Body of pancreas (tissue), 4 donors: ENCODE results near the gene ANKDD1B. TPM values are rescaled to one million over a fixed set of nuclear protein-coding genes. Genes with fewer than 3 reads are reported as not detected.
"Not testable (repeated sequence)": the region's sequence is repeated elsewhere in the genome, so short reads cannot be mapped to it uniquely, and the experiment has no call there.

Experiments
- ATAC-seq: fragments of 150-250 bp; one replicate; pipeline ENCODE4 v1.9.1; 2016
- DNase-seq, 4 donors: peaks; one replicate each; pipeline ENCODE4 v3.0.0-alpha.2; 2019
- H3K27ac ChIP-seq, 4 donors: fragments of 200-600 bp; sonication (generic); 1 replicate in 3 of 4; 2 replicates in 1 of 4; pipeline versions ENCODE4 v1.5.1 to v1.6.1; 2016 to 2019; ENCODE audit warnings: mild to moderate bottlenecking in 1 of 4, mixed read lengths in 1 of 4, moderate library complexity in 1 of 4
- H3K27me3 ChIP-seq, 2 donors: fragments of 200-600 bp; sonication (generic); one replicate each; pipeline ENCODE4 v1.6.0; 2016; ENCODE audit warnings: mild to moderate bottlenecking in 1 of 2
- H3K36me3 ChIP-seq, 2 donors: fragments of 200-600 bp; sonication (generic); replicated peaks in 1 of 2; 2 replicates each; pipeline ENCODE4 v1.5.1; 2016; ENCODE audit warnings: low read depth in 2 of 2; ENCODE audit not compliant: insufficient read depth in 1 of 2
- H3K4me1 ChIP-seq: fragments of 200-600 bp; sonication (generic); one replicate; pipeline ENCODE4 v1.6.0; 2016
- H3K4me3 ChIP-seq, 2 donors: fragments of 200-600 bp; sonication (generic); 1 replicate in 1 of 2; 2 replicates in 1 of 2; pipeline ENCODE4 v1.5.1; 2016 to 2019
- H3K9me3 ChIP-seq, 3 donors: fragments of 200-600 bp; sonication (generic); 1 replicate in 2 of 3; 2 replicates in 1 of 3; pipeline ENCODE4 v1.5.1; 2016
- POLR2A ChIP-seq, 3 donors: fragments of 450-650 bp; IDR thresholded peaks; one replicate each; pipeline ENCODE4 v1.6.1; 2016; ENCODE audit warnings: antibody characterized with exemption in 3 of 3, mild to moderate bottlenecking in 2 of 3
- WGBS, 2 donors: methylation state at CpG; one replicate each; pipeline ENCODE4 v1.1.5; 2017; 5-methylcytosine and 5-hydroxymethylcytosine counted together
- intact Hi-C: fragments of 100-400 bp; cut with DNase I; formaldehyde crosslinking; loops from one replicate; pipeline ENCODE4 v1.15.1; 2023
- total RNA-seq, 2 donors: library from RNA; depleted of rRNA; stranded (reverse); fragments of >200 nt; gene quantifications; one replicate each; pipeline ENCODE4 v1.1.0, GENCODE V29; 2016
- TF ChIP-seq, protein P1 (sequence below), 7 experiments: fragments of 450-650 bp in 4 of 7; fragments of 200-600 bp in 3 of 7; sonication (generic) in 3 of 7; IDR thresholded peaks; one replicate each; pipeline ENCODE4 v1.5.1; 2016 to 2019; ENCODE audit warnings: antibody characterized with exemption in 7 of 7

The ANKDD1B gene
- total RNA-seq, 2 donors from 2014 or later, result 0.52 TPM; not detected in 1

DNA sequence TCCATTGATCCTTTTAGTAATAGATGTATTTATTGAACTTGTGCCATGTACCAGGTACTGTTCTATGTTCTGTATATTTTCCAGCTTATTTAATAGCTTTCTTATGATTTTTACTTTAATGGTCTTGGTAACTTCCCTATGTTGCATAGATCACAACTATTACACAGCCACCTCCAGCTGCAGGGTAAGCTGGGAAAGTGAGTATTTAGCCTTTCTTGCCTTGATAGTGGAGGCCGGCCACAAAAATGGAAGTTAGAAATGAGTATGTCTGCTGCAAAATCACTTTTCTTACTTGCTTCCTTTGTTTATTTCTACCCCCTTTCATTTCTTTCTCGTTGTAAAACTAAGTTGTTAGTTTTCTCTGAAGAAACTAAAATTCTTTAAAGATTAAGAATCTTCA is 43.1 kb upstream of the ANKDD1B start:
- H3K4me3 ChIP-seq, result no peak overlapping the region
- TF ChIP-seq, protein P1, sequence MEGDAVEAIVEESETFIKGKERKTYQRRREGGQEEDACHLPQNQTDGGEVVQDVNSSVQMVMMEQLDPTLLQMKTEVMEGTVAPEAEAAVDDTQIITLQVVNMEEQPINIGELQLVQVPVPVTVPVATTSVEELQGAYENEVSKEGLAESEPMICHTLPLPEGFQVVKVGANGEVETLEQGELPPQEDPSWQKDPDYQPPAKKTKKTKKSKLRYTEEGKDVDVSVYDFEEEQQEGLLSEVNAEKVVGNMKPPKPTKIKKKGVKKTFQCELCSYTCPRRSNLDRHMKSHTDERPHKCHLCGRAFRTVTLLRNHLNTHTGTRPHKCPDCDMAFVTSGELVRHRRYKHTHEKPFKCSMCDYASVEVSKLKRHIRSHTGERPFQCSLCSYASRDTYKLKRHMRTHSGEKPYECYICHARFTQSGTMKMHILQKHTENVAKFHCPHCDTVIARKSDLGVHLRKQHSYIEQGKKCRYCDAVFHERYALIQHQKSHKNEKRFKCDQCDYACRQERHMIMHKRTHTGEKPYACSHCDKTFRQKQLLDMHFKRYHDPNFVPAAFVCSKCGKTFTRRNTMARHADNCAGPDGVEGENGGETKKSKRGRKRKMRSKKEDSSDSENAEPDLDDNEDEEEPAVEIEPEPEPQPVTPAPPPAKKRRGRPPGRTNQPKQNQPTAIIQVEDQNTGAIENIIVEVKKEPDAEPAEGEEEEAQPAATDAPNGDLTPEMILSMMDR (IDR thresholded peaks at IDR 0.05), result no peak
- no peak for TF ChIP-seq POLR2A (IDR thresholded peaks at IDR 0.05)
- peaks cover 19% of the 10 kb centered on the region for H3K4me1 ChIP-seq
- H3K36me3 ChIP-seq, result no peaks in the 10 kb centered on the region
- H3K9me3 ChIP-seq, result no peaks in the 10 kb centered on the region
- intact Hi-C loops, result no loop called here
- H3K27ac ChIP-seq, result no peak overlapping the region
- ATAC-seq (no peak), DNase-seq (no peak)
- WGBS, 2 donors, result 85 to 92% methylated on average over 2 of the region's 2 CpGs
- H3K27me3 ChIP-seq, result no peaks in the 10 kb centered on the region

DNA sequence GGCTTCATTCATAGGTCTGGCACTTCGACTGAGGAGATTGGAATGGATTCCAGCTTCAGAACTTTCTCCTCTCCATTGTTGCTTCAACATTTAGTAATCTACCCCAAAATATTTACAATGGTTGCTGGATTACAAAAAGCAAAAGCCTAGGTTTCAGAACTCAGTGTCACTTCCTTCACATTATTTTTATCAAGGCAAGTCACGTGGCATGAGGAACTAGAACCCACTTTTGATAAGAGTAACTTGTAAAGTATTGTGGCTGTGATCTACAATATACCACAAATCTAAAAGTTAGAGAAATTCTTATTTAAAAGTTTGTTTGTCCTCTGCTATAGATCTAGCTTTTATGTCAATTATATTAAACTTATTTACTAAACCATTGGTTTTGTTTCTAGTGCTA is 39.7 kb upstream of the ANKDD1B start:
- Histone ChIP-seq H3K9me3 (no peaks in the 10 kb centered on the region), H3K4me1 (peaks cover 16% of the 10 kb centered on the region), H3K4me3 (no peak overlapping the region), H3K27ac (no peak overlapping the region), H3K36me3 (no peaks in the 10 kb centered on the region), H3K27me3 (no peaks in the 10 kb centered on the region)
- intact Hi-C loops, result no loop called here
- ATAC-seq, result no peak
- TF ChIP-seq, protein P1 (IDR thresholded peaks at IDR 0.05), result no peak
- no peak for TF ChIP-seq POLR2A (IDR thresholded peaks at IDR 0.05)
- 67 to 82% methylated on average over 2 of the region's 2 CpGs for WGBS, 2 donors
- DNase-seq, result no peak

DNA sequence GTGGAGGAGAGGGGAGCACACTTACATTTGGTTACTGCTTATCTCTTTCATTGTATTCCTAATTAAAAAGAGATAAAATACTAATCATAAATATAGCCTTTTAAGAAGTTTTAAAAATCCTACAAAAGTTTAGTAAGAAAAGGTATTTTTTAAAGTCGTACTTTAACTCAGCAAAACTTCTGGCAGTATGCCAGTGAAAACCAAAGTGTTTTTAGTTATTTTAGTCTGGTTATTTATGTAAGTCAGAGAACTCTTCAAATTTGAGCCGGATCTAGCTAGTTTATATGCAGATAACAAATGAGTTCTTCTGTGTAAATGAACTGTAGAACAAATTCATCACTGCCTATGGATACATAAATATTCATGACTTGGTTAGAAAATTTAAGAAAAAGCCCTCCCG is 36.5 kb upstream of the ANKDD1B start:
- Histone ChIP-seq H3K27ac (no peak overlapping the region), H3K9me3 (no peaks in the 10 kb centered on the region), H3K27me3 (no peaks in the 10 kb centered on the region), H3K4me1 (no peaks in the 10 kb centered on the region), H3K36me3 (peaks cover 0 to 3% of the 10 kb centered on the region in 2 donors), H3K4me3 (no peak overlapping the region)
- DNase-seq (no peak), ATAC-seq (no peak)
- intact Hi-C loops, result no loop called here
- no peak for TF ChIP-seq POLR2A (IDR thresholded peaks at IDR 0.05)
- TF ChIP-seq, protein P1 (IDR thresholded peaks at IDR 0.05), result no peak
- WGBS, 2 donors, result 66 to 69% methylated on average over 3 of the region's 3 CpGs

DNA sequence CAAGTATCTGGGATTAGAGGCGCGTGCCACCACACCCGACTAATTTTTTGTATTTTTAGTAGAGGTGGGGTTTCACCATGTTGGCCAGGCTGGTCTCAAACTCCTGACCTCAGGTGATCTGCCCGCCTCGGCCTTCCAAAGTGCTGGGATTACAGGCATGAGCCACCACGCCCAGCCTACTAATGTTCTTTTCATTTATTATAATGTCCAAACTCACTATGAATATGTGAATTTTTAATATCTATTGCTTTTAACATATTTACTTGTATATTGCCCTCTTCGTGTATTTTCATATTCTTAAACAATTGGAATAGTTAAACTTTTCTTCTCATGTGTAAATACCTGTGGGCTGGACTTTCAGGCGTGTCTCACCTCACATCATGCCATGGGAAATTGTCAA is 33.0 kb upstream of the ANKDD1B start:
- 91 to 97% methylated on average over 8 of the region's 8 CpGs for WGBS, 2 donors
- H3K4me1 ChIP-seq, H3K27ac ChIP-seq, ATAC-seq, intact Hi-C loops, H3K9me3 ChIP-seq, H3K27me3 ChIP-seq, DNase-seq, H3K4me3 ChIP-seq, H3K36me3 ChIP-seq: not testable (repeated sequence)

DNA sequence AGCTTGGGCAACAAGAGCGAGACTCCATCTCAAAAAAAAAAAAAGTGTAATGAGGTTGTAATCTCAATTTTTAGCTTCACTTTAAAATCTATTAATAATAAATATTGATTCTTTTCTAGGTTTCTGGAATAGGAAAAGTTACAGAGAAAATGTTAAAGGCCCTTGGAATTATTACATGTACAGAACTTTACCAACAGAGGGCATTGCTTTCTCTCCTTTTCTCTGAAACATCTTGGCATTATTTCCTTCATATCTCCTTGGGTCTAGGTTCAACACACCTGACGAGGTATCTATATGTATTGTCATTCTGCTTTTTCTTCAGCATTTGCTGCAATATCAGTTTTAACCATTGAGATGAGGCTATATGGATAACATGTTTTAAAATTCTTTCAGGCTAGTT is 26.6 kb upstream of the ANKDD1B start:
- Histone ChIP-seq H3K4me3 (no peak overlapping the region), H3K36me3 (peaks cover 0 to 2% of the 10 kb centered on the region in 2 donors), H3K27ac (no peak overlapping the region), H3K27me3 (no peaks in the 10 kb centered on the region), H3K4me1 (no peaks in the 10 kb centered on the region), H3K9me3 (no peaks in the 10 kb centered on the region)
- ATAC-seq (no peak), DNase-seq (no peak)
- no peak for TF ChIP-seq POLR2A (IDR thresholded peaks at IDR 0.05)
- TF ChIP-seq, protein P1 (IDR thresholded peaks at IDR 0.05), result peak in 4 of 7 experiments; percentile 7 to 34 (median 20)
- 74 to 79% methylated on average over 2 of the region's 2 CpGs for WGBS, 2 donors
- intact Hi-C loops, result no loop called here
